Measurements from ENCODE around the gene RAB24. TPM values are rescaled to one million over a fixed set of nuclear protein-coding genes. Genes with fewer than 3 reads are reported as not detected.

RAB24 gene
- polyA plus RNA-seq, 1 experiment, result 54.7 TPM

- Histone ChIP-seq H3K27me3 (ENCODE audit: control insufficient read depth, insufficient read depth, low read length) (no peaks in the 10 kb centered on the region), H3K4me3 (ENCODE audit: low read depth, low read length) (no peak overlapping the region), H3K36me3 (ENCODE audit: control insufficient read depth, insufficient read depth, low read length) (peaks cover 45% of the 10 kb centered on the region)
- TF ChIP-seq CTCF (IDR thresholded peaks at IDR 0.05; ENCODE audit: insufficient read depth, low read depth, low read length), result no peak
- no peak for DNase-seq (ENCODE audit: low read depth)
- ChIA-PET CTCF (interaction anchor here (1.1 to 8.3 kb wide), 3 partner anchors 15 to 38 kb away, joined by 3 to 36 read pairs (median 4); no protein-coding TSS in a partner anchor), POLR2A (no interaction called here)
Observed at GRCh38 chr5:177332896-177333260, 29.4 kb upstream of the RAB24 start.

GRCh38 chr5:177332031-177332895 is 28.7 kb upstream of the RAB24 start:
- H3K36me3 ChIP-seq (ENCODE audit: control insufficient read depth, insufficient read depth, low read length), result peaks cover 44% of the 10 kb centered on the region

GRCh38 chr5:177330991-177331842 is 27.7 kb upstream of the RAB24 start:
- Histone ChIP-seq H3K36me3 (ENCODE audit: control insufficient read depth, insufficient read depth, low read length) (peaks cover 36% of the 10 kb centered on the region), H3K27me3 (ENCODE audit: control insufficient read depth, insufficient read depth, low read length) (no peaks in the 10 kb centered on the region), H3K4me3 (ENCODE audit: low read depth, low read length) (no peak overlapping the region)
- ChIA-PET POLR2A (no interaction called here), CTCF (interaction anchor here (1.2 to 8.3 kb wide), 2 partner anchors 13 to 71 kb away, joined by 3 to 36 read pairs; no protein-coding TSS in a partner anchor)
- no peak for TF ChIP-seq CTCF (IDR thresholded peaks at IDR 0.05; ENCODE audit: insufficient read depth, low read depth, low read length)
- DNase-seq (ENCODE audit: low read depth), result no peak

More at GRCh38 chr5:177332031-177332895, 28.7 kb upstream of the RAB24 start:
- no peak for TF ChIP-seq CTCF (IDR thresholded peaks at IDR 0.05; ENCODE audit: insufficient read depth, low read depth, low read length)
- H3K4me3 ChIP-seq (ENCODE audit: low read depth, low read length), result no peak overlapping the region
- H3K27me3 ChIP-seq (ENCODE audit: control insufficient read depth, insufficient read depth, low read length), result no peaks in the 10 kb centered on the region
- CTCF ChIA-PET, result interaction anchor here (1.1 to 8.3 kb wide), 3 partner anchors 14 to 38 kb away, joined by 3 to 36 read pairs (median 4); no protein-coding TSS in a partner anchor
- POLR2A ChIA-PET, result no interaction called here
- no peak for DNase-seq (ENCODE audit: low read depth)

- H3K4me3 ChIP-seq (ENCODE audit: low read depth, low read length), result no peak overlapping the region
- CTCF ChIA-PET, result interaction anchor here (1.2 to 8.3 kb wide), 3 partner anchors 12 to 72 kb away, joined by 3 to 36 read pairs (median 3); no protein-coding TSS in a partner anchor
- TF ChIP-seq CTCF (IDR thresholded peaks at IDR 0.05; ENCODE audit: insufficient read depth, low read depth, low read length), result no peak
- POLR2A ChIA-PET, result no interaction called here
- DNase-seq (ENCODE audit: low read depth), result no peak
- no peaks in the 10 kb centered on the region for H3K27me3 ChIP-seq (ENCODE audit: control insufficient read depth, insufficient read depth, low read length)
- peaks cover 24% of the 10 kb centered on the region for H3K36me3 ChIP-seq (ENCODE audit: control insufficient read depth, insufficient read depth, low read length)
Observed at GRCh38 chr5:177329883-177330282, 26.4 kb upstream of the RAB24 start.
